Spinal cord (tissue), 10 donors: Measurements from ENCODE around the gene PPP1R15B. TPM values are rescaled to one million over a fixed set of nuclear protein-coding genes. Genes with fewer than 3 reads are reported as not detected.

Source experiments
- DNase-seq, 6 donors: peaks; one replicate each; pipeline versions ENCODE4 v3.0.0 to v3.0.0-alpha.2; 2013 to 2015; ENCODE audit warnings: low spot score in 6 of 6, low read depth in 4 of 6
- H3K27ac ChIP-seq: one replicate; pipeline ENCODE4 v1.5.1; 2013; ENCODE audit warnings: low read depth, low read length, control low read depth
- H3K27me3 ChIP-seq: one replicate; pipeline ENCODE4 v1.6.1; 2013; ENCODE audit warnings: low read length; ENCODE audit not compliant: control insufficient read depth, insufficient read depth
- H3K36me3 ChIP-seq: one replicate; pipeline ENCODE4 v1.6.1; 2013; ENCODE audit warnings: low read length; ENCODE audit not compliant: control insufficient read depth, insufficient read depth
- H3K4me1 ChIP-seq: one replicate; pipeline ENCODE4 v1.6.1; 2013; ENCODE audit warnings: low read length; ENCODE audit not compliant: control insufficient read depth, insufficient read depth
- H3K4me3 ChIP-seq: one replicate; pipeline ENCODE4 v1.5.1; 2013; ENCODE audit warnings: low read depth, low read length, control low read depth
- H3K9me3 ChIP-seq: one replicate; pipeline ENCODE4 v1.6.1; 2013; ENCODE audit warnings: low read length; ENCODE audit not compliant: control insufficient read depth, insufficient read depth
- WGBS: methylation state at CpG from one replicate; pipeline ENCODE4 v1.1.5; 2013; ENCODE audit warnings: missing lambda C conversion rate; ENCODE audit not compliant: insufficient coverage; 5-methylcytosine and 5-hydroxymethylcytosine counted together
- polyA plus RNA-seq, 2 donors: library from polyadenylated mRNA; unstranded; fragments of 120-200 nt; gene quantifications; one replicate each; pipeline ENCODE4 v1.2.1, GENCODE V29; 2013; ENCODE audit not compliant: insufficient read length in 2 of 2
- total RNA-seq, 2 donors: library from RNA; depleted of rRNA in 1 of 2; stranded (reverse); fragments of 120-200 nt in 1 of 2; fragments of >200 nt in 1 of 2; gene quantifications; one replicate each; pipeline versions ENCODE4 v1.2.3 to v1.2.4, GENCODE V29; 2013 to 2014
- donor health status: healthy.

The PPP1R15B gene
- total and polyA plus RNA-seq, 4 donors = 31.4 to 51.4 (median 36.0) TPM

DNA sequence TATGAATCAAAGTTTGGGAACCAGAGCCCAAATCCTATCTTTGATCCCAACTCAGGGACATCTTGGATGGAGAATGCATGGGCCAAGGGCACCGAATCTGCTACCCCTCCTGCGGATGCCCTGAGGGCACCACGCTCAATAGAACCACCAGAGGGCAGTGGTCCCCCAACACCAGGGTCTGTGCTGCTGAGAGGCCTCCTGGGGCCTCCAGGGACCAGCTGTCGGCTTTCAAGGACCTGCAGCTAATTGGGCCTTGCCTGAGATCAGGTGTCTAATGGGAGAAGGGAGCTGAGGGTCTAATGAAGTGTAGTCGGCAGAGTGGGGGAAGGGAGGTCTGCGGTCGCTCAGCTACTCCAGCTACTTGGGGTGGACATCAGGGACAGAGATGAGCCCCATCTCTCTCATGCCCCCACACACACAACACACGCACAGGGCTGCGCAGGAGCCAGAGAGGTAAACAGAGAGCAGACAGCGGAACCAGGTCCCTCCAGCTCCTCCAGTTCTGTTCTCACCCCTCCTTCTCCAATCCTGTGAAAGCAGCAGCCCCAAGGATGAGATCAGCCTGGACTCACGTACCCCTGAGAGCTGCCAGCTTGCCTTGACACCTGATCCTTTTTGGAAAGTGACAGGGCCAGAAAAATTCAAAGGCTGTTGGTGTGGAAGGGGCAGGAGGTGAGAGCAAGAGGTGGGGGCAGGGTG, 34.9 kb upstream of the PPP1R15B start:
- Histone ChIP-seq H3K27me3 (no peaks in the 10 kb centered on the region), H3K27ac (no peak overlapping the region), H3K4me3 (no peak overlapping the region), H3K9me3 (no peaks in the 10 kb centered on the region), H3K36me3 (peaks cover 79% of the 10 kb centered on the region), H3K4me1 (peaks cover 8% of the 10 kb centered on the region)
- peak in 3 of 6 donors; percentile 44 to 85 (median 81) for DNase-seq
- WGBS = 33% methylated on average over 8 of the region's 11 CpGs

DNA sequence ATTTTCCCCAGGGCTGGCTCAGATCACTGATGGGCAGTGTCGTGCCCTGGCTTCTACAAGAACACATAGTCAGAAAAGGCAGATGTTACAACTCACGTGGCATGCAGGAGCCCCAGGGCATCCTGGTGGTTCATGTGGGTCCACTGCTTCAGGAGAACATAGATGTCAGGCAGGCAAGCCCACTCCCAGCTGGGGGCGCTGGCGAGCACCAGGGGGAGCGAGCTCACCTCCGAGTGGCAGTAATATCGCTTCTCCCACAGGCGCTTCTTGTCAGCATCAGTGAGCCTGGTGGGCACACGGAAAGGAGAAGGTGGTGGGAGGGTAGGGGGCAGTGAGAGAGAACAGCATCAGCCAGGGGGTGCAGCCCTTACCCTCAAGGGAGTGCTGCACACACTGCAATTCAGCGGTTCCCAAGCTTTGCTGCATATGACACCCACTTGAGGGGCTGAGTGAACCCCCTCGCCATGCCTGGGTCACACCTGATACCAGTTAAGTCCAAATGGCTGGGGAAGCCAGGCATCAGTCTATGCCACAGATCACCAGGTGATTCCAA, 34.3 kb upstream of the PPP1R15B start:
- peak in 1 of 6 donors; percentile 8 for DNase-seq
- no peak overlapping the region for H3K4me3 ChIP-seq
- H3K27ac ChIP-seq = no peak overlapping the region
- no peaks in the 10 kb centered on the region for H3K27me3 ChIP-seq
- 50% methylated on average over 11 of the region's 11 CpGs for WGBS
- peaks cover 8% of the 10 kb centered on the region for H3K4me1 ChIP-seq
- H3K9me3 ChIP-seq = no peaks in the 10 kb centered on the region
- H3K36me3 ChIP-seq = peaks cover 76% of the 10 kb centered on the region

- H3K9me3 ChIP-seq = no peaks in the 10 kb centered on the region
- peaks cover 75% of the 10 kb centered on the region for H3K36me3 ChIP-seq
- H3K27ac ChIP-seq = no peak overlapping the region
- H3K4me3 ChIP-seq = no peak overlapping the region
- DNase-seq = no peak
- H3K27me3 ChIP-seq = no peaks in the 10 kb centered on the region
- H3K4me1 ChIP-seq = peaks cover 8% of the 10 kb centered on the region
- WGBS = 92% methylated on average over 10 of the region's 11 CpGs
Measured at GRCh38 chr1:204443871-204444581, 32.4 kb upstream of the PPP1R15B start.

DNA sequence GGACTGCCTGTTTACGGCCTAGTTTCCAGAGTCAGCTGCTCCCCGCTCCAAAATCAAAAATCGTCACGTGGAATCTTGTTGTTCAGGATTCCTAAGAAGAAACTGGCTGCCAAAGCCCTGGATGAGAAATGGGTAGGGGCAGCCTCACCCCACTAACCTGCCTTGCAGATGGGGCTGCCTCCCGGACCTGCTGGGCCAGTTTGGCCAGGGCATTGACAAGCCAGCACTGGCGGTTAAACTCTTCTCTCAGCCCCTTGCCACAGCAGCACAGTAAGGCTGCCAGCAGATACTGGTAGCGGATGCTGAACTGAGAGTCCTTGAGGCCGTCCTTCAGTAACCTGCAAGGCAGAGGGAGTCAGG, 31.6 kb upstream of the PPP1R15B start:
- Histone ChIP-seq H3K4me1 (peaks cover 8% of the 10 kb centered on the region), H3K36me3 (peaks cover 75% of the 10 kb centered on the region), H3K27me3 (no peaks in the 10 kb centered on the region), H3K4me3 (no peak overlapping the region), H3K9me3 (no peaks in the 10 kb centered on the region), H3K27ac (no peak overlapping the region)
- WGBS = 86% methylated on average over 8 of the region's 8 CpGs
- DNase-seq = no peak

DNA sequence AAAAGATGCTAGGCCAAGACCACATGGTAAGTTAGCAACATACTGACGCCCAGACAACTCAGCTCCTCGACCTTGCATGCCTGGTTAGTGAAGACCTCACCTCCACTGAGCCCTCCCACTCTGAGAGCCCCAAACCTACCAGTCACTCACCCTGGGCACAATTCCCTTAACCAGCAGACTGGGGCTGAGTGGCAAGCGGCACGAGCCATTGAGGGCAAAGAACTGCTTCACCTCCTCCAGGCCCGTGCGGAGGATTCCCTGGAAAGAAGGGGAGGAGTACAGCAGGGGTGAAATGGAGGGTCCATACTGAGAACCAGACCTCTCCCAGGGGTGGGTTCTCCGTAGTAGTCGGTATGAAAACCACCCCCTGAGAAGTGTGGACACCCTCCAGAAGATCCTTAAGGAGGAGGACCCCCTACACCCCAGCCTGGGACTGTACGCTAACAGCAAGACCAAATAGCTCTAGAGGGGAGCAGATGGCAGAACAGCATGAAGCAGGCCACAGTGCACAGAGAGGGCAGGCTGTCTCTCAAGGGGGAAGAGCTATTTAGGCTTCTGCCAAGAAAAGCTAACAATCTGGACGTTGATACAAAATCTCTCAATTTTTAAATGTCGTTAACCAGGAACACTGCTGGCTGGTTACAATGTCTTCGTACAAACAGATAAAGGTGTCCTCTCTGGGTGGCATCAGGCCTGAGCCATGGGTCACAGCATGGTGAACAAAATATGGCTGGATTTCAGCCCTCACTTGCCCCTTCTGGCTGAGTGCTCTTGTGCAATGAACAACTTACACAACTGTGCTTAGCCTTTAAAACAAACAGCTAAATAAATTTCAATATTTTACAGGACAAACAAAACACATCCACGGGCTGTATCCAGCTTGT, 31.0 kb upstream of the PPP1R15B start:
- Histone ChIP-seq H3K27me3 (no peaks in the 10 kb centered on the region), H3K4me1 (peaks cover 8% of the 10 kb centered on the region), H3K27ac (no peak overlapping the region), H3K36me3 (peaks cover 79% of the 10 kb centered on the region), H3K9me3 (no peaks in the 10 kb centered on the region), H3K4me3 (no peak overlapping the region)
- peak in 2 of 6 donors; percentile 32 to 61 for DNase-seq
- 72% methylated on average over 7 of the region's 13 CpGs for whole genome bisulfite sequencing

- 92% methylated on average over 6 of the region's 6 CpGs for WGBS
- H3K27me3 ChIP-seq = no peaks in the 10 kb centered on the region
- DNase-seq = no peak
- H3K4me3 ChIP-seq = no peak overlapping the region
- H3K9me3 ChIP-seq = no peaks in the 10 kb centered on the region
- H3K36me3 ChIP-seq = peaks cover 77% of the 10 kb centered on the region
- H3K27ac ChIP-seq = no peak overlapping the region
- peaks cover 3% of the 10 kb centered on the region for H3K4me1 ChIP-seq
Measured at GRCh38 chr1:204441558-204441957, 29.9 kb upstream of the PPP1R15B start.

DNA sequence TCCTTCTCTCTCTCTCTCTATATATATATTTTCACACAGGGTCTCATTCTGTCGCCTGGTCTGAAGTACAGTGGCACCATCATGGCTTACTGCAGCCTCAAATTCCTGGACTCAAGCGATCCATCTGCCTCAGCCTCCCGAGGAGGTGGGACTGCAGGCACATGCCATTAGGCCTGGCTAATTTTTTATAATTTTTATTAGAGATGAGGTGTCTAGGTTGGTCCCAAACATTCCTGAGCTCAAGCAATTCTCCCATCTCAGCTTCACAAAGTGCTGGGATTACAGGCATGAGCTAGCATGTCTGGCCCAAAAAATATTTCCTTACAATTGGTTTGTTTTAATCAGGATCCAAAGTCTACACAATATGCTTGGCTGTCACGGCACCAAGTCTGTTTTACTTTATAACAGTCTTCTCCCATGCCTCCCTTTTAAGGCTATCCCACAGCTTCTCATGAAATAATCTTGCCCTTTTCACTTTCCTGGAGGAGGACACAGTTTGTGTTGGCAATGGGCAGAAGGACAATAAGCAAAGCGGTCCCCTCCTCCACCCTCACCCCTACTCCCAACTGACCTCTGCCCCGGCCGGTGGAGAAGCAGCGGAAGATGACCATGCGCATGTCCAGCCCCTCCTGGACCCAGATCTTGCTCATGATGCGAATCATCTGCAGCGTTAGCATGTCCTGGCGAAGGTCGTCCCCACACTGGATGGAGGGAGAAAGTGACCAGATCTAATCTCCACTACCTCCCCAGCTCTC, 28.2 kb upstream of the PPP1R15B start:
- no peaks in the 10 kb centered on the region for H3K27me3 ChIP-seq
- peaks cover 71% of the 10 kb centered on the region for H3K36me3 ChIP-seq
- H3K9me3 ChIP-seq = no peaks in the 10 kb centered on the region
- WGBS = 77% methylated on average over 10 of the region's 13 CpGs
- H3K27ac ChIP-seq = peak overlapping the region; percentile 5
- H3K4me1 ChIP-seq = no peaks in the 10 kb centered on the region
- DNase-seq = peak in 1 of 6 donors; percentile 61
- H3K4me3 ChIP-seq = no peak overlapping the region

DNA sequence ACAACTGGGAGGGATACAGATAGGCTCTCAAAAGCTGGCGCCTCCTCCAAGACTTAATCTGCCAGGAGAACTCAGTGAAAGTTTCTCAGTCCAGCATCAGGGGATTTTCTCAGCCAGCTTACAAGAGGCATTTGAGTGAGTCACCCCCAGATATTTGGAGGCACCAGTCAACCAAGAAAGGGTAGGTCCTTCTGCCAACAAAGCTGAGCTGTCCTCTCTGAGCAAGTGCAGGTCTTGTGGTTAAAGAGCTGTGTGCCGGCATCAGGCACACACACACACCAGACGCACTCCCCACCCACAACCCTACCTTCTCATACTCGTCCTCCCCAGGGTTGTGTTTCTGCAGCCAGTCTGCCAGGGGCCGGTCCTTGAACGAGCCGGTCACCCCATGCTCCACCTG, 27.0 kb upstream of the PPP1R15B start:
- WGBS = 100% methylated on average over 2 of the region's 7 CpGs
- Histone ChIP-seq H3K36me3 (peaks cover 74% of the 10 kb centered on the region), H3K27ac (no peak overlapping the region), H3K9me3 (no peaks in the 10 kb centered on the region), H3K27me3 (no peaks in the 10 kb centered on the region), H3K4me3 (no peak overlapping the region), H3K4me1 (no peaks in the 10 kb centered on the region)
- DNase-seq = no peak
